K562 (cell line): ENCODE results near the gene ATP6V0D1. TPM values are rescaled to one million over a fixed set of nuclear protein-coding genes. Genes with fewer than 3 reads are reported as not detected.

Experiments used
- FOXJ3 ChIP-seq: sonication (generic); formaldehyde crosslinking; IDR thresholded peaks from 2 replicates; pipeline ENCODE4 v1.4.0; 2020; ENCODE audit warnings: mild to moderate bottlenecking, missing genetic modification reagents
- HIVEP1 ChIP-seq: fragments of 250-450 bp; sonication (Bioruptor Pico); IDR thresholded peaks from 2 replicates; pipeline ENCODE4 v1.4.0; 2020; ENCODE audit warnings: mild to moderate bottlenecking
- NCOA2 ChIP-seq, 2 experiments: fragments of 450-650 bp; IDR thresholded peaks; 2 replicates each; pipeline ENCODE4 v1.6.1; 2018; ENCODE audit warnings: mild to moderate bottlenecking in 2 of 2, moderate library complexity in 1 of 2; ENCODE audit not compliant: partially characterized antibody in 2 of 2
- POLR2H ChIP-seq: IDR thresholded peaks from 2 replicates; pipeline ENCODE4 v1.6.1; 2016; ENCODE audit warnings: missing genetic modification characterization, low read depth, mild to moderate bottlenecking, control low read depth, missing compliant biosample characterization, moderate library complexity
- RBM25 ChIP-seq: fragments of 200-400 bp; formaldehyde crosslinking; IDR thresholded peaks from 2 replicates; pipeline ENCODE4 v1.6.1; 2018; ENCODE audit warnings: low read length, low read depth, moderate library complexity; ENCODE audit not compliant: severe bottlenecking
- RFX7 ChIP-seq: fragments of 250-450 bp; sonication (Bioruptor Pico); IDR thresholded peaks from 2 replicates; pipeline ENCODE4 v1.5.1; 2021; ENCODE audit warnings: mild to moderate bottlenecking
- ZNF224 ChIP-seq: sonication (generic); formaldehyde crosslinking; IDR thresholded peaks from 2 replicates; pipeline ENCODE4 v1.8.0; 2022; ENCODE audit warnings: mild to moderate bottlenecking, missing genetic modification reagents
- polyA plus RNA-seq, 8 experiments: library from polyadenylated mRNA; depleted of rRNA in 4 of 8; stranded (reverse) in 5 of 8; unstranded in 3 of 8; fragments of >200 nt; fragmentation: Nextera tagmentation in 2 of 8; fragmentation: Illumina TruSeq in 1 of 8; extraction: Ambion mirVana in 2 of 8; extraction: Trizol in 1 of 8; gene quantifications; 2 replicates each; pipeline versions ENCODE4 v1.2.1 to v1.2.3, GENCODE V29; 2011 to 2014; ENCODE audit warnings: inconsistent platforms in 1 of 8, missing spikeins in 1 of 8
- total RNA-seq, 7 experiments: library from RNA; depleted of rRNA in 6 of 7; stranded (reverse); fragments of >200 nt in 6 of 7; fragmentation: Illumina TruSeq in 2 of 7; extraction: Trizol in 2 of 7; gene quantifications; 2 replicates each; pipeline versions ENCODE4 v1.2.1 to v1.2.3, GENCODE V29; 2011 to 2021; ENCODE audit warnings: low replicate concordance in 1 of 7
- TF ChIP-seq, protein P1 (sequence below): fragments of 450-650 bp; IDR thresholded peaks from 2 replicates; pipeline ENCODE4 v1.6.1; 2016; ENCODE audit warnings: low read depth
- TF ChIP-seq, protein P2 (sequence below): sonication (generic); formaldehyde crosslinking; IDR thresholded peaks from 2 replicates; pipeline ENCODE4 v1.8.1; 2022; ENCODE audit warnings: missing genetic modification reagents
- TF ChIP-seq, protein P3 (sequence below): fragments of 450-650 bp; IDR thresholded peaks from 2 replicates; pipeline ENCODE4 v1.6.1; 2018; ENCODE audit not compliant: partially characterized antibody
- TF ChIP-seq, protein P4 (sequence below): fragments of 450-650 bp; formaldehyde crosslinking; IDR thresholded peaks from 2 replicates; pipeline ENCODE4 v1.4.0; 2020; ENCODE audit warnings: mild to moderate bottlenecking, moderate library complexity

The ATP6V0D1 gene
- total and polyA plus RNA-seq, 9 of the 15 experiments (the other 6 are each of a cell fraction or from before 2014, with no cell fraction given) = 23.2 to 69.7 (median 45.6) TPM

DNA sequence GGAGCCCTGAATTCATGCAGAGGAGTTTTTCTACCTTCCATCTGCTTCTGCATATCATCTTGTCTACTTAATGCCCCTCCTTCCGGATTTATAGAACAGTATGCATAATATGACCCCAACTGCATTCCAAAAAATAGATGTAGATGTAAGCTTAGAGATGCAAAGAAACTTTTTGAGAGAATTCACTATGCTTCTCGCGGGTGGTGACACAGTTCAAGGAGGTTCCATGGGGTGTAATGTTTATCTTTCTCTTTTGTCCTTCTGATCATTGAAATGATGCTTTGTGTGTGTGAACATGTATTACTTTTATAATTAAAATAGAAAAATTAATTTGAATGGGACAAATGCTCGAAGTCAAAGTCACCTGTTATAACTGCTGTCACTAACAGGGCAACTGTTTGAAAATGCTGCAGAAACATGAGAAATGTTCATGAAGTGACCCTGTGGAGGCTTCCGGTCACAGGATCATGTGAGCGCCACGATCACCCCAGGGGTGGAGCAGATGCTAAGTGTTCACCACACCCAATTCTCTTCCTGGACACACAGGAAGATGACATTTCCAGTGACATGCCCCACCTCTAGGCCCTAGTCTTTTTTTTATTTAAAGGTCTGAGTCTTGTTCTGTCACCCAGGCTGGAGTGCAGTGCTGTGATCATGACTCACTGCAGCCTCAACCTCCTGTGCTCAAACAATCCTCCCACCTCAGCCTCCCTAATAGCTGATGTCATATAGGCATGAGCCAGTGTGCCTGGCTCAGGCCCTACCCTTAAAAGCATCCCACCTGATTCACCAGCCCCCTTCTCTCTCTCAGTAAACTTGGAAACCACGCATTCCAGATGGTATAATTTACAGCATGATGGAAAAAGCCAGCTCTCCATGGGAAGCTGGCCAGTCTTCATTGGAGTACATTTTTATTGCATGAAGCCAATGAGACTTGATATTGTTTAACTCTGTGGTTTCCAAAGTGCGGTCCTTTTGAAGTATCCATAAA, 23.4 kb upstream of the ATP6V0D1 start (continued):
- TF ChIP-seq, protein P1, sequence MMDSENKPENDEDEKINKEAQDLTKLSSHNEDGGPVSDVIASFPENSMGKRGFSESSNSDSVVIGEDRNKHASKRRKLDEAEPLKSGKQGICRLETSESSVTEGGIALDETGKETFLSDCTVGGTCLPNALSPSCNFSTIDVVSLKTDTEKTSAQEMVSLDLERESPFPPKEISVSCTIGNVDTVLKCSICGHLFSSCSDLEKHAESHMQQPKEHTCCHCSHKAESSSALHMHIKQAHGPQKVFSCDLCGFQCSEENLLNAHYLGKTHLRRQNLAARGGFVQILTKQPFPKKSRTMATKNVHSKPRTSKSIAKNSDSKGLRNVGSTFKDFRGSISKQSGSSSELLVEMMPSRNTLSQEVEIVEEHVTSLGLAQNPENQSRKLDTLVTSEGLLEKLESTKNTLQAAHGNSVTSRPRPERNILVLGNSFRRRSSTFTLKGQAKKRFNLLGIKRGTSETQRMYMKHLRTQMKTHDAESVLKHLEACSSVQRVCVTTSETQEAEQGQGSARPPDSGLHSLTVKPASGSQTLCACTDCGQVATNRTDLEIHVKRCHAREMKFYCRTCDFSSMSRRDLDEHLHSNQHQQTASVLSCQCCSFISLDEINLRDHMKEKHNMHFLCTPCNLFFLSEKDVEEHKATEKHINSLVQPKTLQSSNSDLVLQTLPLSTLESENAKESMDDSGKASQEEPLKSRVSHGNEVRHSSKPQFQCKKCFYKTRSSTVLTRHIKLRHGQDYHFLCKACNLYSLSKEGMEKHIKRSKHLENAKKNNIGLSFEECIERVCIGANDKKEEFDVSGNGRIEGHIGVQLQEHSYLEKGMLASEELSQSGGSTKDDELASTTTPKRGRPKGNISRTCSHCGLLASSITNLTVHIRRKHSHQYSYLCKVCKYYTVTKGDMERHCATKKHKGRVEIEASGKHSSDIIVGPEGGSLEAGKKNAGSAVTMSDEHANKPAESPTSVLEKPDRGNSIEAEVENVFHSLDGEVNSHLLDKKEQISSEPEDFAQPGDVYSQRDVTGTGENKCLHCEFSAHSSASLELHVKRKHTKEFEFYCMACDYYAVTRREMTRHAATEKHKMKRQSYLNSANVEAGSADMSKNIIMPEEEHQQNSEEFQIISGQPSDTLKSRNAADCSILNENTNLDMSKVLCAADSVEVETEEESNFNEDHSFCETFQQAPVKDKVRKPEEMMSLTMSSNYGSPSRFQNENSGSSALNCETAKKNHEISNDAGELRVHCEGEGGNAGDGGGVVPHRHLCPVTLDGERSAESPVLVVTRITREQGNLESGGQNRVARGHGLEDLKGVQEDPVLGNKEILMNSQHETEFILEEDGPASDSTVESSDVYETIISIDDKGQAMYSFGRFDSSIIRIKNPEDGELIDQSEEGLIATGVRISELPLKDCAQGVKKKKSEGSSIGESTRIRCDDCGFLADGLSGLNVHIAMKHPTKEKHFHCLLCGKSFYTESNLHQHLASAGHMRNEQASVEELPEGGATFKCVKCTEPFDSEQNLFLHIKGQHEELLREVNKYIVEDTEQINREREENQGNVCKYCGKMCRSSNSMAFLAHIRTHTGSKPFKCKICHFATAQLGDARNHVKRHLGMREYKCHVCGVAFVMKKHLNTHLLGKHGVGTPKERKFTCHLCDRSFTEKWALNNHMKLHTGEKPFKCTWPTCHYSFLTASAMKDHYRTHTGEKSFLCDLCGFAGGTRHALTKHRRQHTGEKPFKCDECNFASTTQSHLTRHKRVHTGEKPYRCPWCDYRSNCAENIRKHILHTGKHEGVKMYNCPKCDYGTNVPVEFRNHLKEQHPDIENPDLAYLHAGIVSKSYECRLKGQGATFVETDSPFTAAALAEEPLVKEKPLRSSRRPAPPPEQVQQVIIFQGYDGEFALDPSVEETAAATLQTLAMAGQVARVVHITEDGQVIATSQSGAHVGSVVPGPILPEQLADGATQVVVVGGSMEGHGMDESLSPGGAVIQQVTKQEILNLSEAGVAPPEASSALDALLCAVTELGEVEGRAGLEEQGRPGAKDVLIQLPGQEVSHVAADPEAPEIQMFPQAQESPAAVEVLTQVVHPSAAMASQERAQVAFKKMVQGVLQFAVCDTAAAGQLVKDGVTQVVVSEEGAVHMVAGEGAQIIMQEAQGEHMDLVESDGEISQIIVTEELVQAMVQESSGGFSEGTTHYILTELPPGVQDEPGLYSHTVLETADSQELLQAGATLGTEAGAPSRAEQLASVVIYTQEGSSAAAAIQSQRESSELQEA = no peak
- TF ChIP-seq RBM25 (peak; percentile 72), FOXJ3 (no peak), RFX7 (CRISPR knock-in tag) (no peak), ZNF224 (CRISPR knock-in tag) (no peak), NCOA2 (IDR thresholded peaks at IDR 0.05; ENCODE audit: partially characterized antibody in 2 of 2) (no peak), HIVEP1 (no peak), POLR2H (tag) (peak; percentile 85)
- TF ChIP-seq, protein P2, sequence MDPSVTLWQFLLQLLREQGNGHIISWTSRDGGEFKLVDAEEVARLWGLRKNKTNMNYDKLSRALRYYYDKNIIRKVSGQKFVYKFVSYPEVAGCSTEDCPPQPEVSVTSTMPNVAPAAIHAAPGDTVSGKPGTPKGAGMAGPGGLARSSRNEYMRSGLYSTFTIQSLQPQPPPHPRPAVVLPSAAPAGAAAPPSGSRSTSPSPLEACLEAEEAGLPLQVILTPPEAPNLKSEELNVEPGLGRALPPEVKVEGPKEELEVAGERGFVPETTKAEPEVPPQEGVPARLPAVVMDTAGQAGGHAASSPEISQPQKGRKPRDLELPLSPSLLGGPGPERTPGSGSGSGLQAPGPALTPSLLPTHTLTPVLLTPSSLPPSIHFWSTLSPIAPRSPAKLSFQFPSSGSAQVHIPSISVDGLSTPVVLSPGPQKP (CRISPR knock-in tag) = no peak
- TF ChIP-seq, protein P3, sequence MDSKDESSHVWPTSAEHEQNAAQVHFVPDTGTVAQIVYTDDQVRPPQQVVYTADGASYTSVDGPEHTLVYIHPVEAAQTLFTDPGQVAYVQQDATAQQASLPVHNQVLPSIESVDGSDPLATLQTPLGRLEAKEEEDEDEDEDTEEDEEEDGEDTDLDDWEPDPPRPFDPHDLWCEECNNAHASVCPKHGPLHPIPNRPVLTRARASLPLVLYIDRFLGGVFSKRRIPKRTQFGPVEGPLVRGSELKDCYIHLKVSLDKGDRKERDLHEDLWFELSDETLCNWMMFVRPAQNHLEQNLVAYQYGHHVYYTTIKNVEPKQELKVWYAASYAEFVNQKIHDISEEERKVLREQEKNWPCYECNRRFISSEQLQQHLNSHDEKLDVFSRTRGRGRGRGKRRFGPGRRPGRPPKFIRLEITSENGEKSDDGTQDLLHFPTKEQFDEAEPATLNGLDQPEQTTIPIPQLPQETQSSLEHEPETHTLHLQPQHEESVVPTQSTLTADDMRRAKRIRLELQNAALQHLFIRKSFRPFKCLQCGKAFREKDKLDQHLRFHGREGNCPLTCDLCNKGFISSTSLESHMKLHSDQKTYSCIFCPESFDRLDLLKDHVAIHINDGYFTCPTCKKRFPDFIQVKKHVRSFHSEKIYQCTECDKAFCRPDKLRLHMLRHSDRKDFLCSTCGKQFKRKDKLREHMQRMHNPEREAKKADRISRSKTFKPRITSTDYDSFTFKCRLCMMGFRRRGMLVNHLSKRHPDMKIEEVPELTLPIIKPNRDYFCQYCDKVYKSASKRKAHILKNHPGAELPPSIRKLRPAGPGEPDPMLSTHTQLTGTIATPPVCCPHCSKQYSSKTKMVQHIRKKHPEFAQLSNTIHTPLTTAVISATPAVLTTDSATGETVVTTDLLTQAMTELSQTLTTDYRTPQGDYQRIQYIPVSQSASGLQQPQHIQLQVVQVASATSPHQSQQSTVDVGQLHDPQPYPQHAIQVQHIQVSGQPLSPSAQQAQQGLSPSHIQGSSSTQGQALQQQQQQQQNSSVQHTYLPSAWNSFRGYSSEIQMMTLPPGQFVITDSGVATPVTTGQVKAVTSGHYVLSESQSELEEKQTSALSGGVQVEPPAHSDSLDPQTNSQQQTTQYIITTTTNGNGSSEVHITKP = no peak
- TF ChIP-seq, protein P4, sequence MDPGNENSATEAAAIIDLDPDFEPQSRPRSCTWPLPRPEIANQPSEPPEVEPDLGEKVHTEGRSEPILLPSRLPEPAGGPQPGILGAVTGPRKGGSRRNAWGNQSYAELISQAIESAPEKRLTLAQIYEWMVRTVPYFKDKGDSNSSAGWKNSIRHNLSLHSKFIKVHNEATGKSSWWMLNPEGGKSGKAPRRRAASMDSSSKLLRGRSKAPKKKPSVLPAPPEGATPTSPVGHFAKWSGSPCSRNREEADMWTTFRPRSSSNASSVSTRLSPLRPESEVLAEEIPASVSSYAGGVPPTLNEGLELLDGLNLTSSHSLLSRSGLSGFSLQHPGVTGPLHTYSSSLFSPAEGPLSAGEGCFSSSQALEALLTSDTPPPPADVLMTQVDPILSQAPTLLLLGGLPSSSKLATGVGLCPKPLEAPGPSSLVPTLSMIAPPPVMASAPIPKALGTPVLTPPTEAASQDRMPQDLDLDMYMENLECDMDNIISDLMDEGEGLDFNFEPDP (CRISPR knock-in tag) = no peak
